ENCODE results near the gene ACSF3. TPM values are rescaled to one million over a fixed set of nuclear protein-coding genes. Genes with fewer than 3 reads are reported as not detected.

Gene ACSF3
- total RNA-seq, 1 experiment from 2014 or later: 74.5 TPM

DNA sequence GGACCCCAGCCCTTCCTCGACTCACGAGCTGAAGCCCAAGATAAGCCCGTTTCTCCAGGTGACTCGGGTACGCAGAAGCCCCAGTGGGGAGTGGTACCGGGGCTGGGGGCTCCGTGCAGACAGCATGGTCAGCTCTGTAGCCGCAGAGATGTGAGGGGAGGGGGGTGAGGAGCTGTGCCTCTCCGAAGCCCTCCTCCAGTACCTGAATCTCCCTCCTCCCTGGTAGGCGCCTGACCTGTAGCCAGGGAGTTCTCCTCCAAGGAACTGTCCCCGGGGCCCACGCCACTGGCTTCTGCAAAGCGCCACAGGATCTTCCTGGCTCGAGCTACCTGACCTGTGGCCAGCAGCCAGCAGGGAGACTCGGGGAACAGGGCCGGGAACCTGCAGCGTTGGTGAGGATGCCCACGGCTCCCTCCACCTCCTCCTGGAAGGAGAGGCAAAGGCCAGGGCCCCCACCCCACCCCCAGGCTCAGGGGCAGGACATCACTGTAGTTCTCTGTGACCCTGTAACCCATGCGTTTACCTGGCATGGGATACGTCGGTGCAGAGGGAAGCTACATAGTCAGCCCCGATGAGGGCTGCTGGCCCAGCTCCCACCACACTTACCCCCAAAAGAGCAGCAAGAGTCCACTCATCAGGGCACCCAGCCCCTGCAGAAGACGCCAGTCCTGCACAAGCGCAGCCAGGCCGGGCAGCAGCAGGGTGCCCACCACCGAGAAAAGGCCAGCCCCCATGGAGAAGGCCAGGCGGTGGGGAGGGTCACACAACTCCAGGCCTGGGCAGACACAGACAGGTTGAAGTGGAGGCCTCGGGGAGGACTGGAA is 105.0 kb downstream of the ACSF3 start:
- no peak overlapping the region for H3K4me2 ChIP-seq (ENCODE audit: low read length)
- intact Hi-C loops (cut with micrococcal nuclease): no loop called here
- ATAC-seq: no peak
- no peaks in the 10 kb centered on the region for H3K36me3 ChIP-seq (ENCODE audit: control insufficient read depth in 1 of 2, insufficient read depth in 2 of 2, low read length in 2 of 2)
- no peak overlapping the region for H3K4me3 ChIP-seq (replicated peaks in 1 of 2; ENCODE audit: low read depth in 1 of 2, low read length in 2 of 2)
- ChIA-PET RAD21 (ENCODE audit: low non-redundant PET in 1 of 2, low total read pairs in 2 of 2, uncharacterized antibody in 2 of 2, unreplicated experiment in 2 of 2) (no interaction called here), CTCF (no interaction called here), POLR2A (interaction anchor here (1.8 kb wide), 1 partner anchor 27 kb away, joined by 4 read pairs; the partner anchor contains the start of gene CDH15)
- H3K9me2 ChIP-seq (ENCODE audit: insufficient read depth): no peaks in the 10 kb centered on the region
- H3K27me3 ChIP-seq (ENCODE audit: insufficient read depth, low read length): no peaks in the 10 kb centered on the region
- H4K20me1 ChIP-seq (ENCODE audit: insufficient read depth): no peaks in the 10 kb centered on the region
- peaks cover 5 to 24% of the 10 kb centered on the region in 2 experiments for H3K4me1 ChIP-seq (ENCODE audit: control insufficient read depth in 1 of 2, insufficient read depth in 2 of 2, low read length in 2 of 2)
- no peaks in the 10 kb centered on the region for H3K79me2 ChIP-seq (ENCODE audit: insufficient read depth, low read length)
- no peak overlapping the region for H3K9ac ChIP-seq (ENCODE audit: low read length)
- H2AFZ ChIP-seq (ENCODE audit: low read depth, low read length, poor library complexity, severe bottlenecking): no peak overlapping the region
- H3K27ac ChIP-seq (ENCODE audit: low read depth, low read length): no peak overlapping the region; the same call in 1 of the 2 replicates
- no TSS peak for BruUV-seq (replicated peaks)
- no peak for TF ChIP-seq FOSL1 (IDR thresholded peaks at IDR 0.05; ENCODE audit: low read depth)
- TF ChIP-seq CTCF (IDR thresholded peaks at IDR 0.05 in 2 of 3, conservative IDR thresholded peaks at IDR 0.05 in 1 of 3; ENCODE audit: borderline replicate concordance in 1 of 3, insufficient read depth in 1 of 3, low read depth in 2 of 3, low read length in 2 of 3): no peak
- no peak for TF ChIP-seq ZFX (IDR thresholded peaks at IDR 0.05)
- TF ChIP-seq CEBPB (IDR thresholded peaks at IDR 0.05; ENCODE audit: low read depth): no peak
- no peak for TF ChIP-seq TCF7L2 (IDR thresholded peaks at IDR 0.05; ENCODE audit: borderline replicate concordance, extremely low read depth, insufficient read depth, insufficient read length)
- TF ChIP-seq EZH2 (IDR thresholded peaks at IDR 0.05): no peak
- no peak for TF ChIP-seq JUND (IDR thresholded peaks at IDR 0.05)
- no peak for TF ChIP-seq RAD21 (IDR thresholded peaks at IDR 0.05; ENCODE audit: low read depth)
- TF ChIP-seq ZBTB33 (IDR thresholded peaks at IDR 0.05; ENCODE audit: extremely low read depth, insufficient replicate concordance, low read length): no peak
- no peak for DNase-seq (ENCODE audit: low read depth, low spot score)
- H3K9me3 ChIP-seq (ENCODE audit: control insufficient read depth in 1 of 2, insufficient read depth in 1 of 2, low read depth in 1 of 2, low read length in 2 of 2): no peaks in the 10 kb centered on the region
